ENCODE measurements around the gene TRIM5.

DNA sequence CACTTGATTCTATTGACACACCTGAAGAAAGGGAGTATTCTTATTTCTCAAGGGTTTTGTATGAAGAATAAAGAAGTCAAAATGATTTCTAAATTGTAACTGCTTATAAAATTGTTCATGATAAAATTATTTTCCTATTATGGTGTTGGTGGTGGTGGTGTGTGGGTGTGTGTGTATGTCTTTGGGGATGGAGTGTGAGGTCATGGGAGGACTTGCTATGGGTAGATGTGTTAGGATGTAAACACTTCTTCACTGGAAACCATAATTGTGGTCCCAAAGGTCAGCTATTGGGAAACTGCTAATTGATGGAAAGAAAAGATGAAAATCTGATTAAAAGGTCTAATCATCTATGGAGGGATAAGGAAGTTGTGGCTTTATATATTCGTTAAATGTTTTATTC, 9.8 kb upstream of the TRIM5 start:
- no peak for TF ChIP-seq EZH2 (IDR thresholded peaks at IDR 0.05; ENCODE audit: low read depth, unreplicated experiment)
- TF ChIP-seq, protein P1, sequence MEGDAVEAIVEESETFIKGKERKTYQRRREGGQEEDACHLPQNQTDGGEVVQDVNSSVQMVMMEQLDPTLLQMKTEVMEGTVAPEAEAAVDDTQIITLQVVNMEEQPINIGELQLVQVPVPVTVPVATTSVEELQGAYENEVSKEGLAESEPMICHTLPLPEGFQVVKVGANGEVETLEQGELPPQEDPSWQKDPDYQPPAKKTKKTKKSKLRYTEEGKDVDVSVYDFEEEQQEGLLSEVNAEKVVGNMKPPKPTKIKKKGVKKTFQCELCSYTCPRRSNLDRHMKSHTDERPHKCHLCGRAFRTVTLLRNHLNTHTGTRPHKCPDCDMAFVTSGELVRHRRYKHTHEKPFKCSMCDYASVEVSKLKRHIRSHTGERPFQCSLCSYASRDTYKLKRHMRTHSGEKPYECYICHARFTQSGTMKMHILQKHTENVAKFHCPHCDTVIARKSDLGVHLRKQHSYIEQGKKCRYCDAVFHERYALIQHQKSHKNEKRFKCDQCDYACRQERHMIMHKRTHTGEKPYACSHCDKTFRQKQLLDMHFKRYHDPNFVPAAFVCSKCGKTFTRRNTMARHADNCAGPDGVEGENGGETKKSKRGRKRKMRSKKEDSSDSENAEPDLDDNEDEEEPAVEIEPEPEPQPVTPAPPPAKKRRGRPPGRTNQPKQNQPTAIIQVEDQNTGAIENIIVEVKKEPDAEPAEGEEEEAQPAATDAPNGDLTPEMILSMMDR (conservative IDR thresholded peaks at IDR 0.05; ENCODE audit: low read depth in 2 of 2): no peak
- TF ChIP-seq EZH2phosphoT487 (IDR thresholded peaks at IDR 0.05; ENCODE audit: unreplicated experiment): no peak
- TF ChIP-seq, protein P2, sequence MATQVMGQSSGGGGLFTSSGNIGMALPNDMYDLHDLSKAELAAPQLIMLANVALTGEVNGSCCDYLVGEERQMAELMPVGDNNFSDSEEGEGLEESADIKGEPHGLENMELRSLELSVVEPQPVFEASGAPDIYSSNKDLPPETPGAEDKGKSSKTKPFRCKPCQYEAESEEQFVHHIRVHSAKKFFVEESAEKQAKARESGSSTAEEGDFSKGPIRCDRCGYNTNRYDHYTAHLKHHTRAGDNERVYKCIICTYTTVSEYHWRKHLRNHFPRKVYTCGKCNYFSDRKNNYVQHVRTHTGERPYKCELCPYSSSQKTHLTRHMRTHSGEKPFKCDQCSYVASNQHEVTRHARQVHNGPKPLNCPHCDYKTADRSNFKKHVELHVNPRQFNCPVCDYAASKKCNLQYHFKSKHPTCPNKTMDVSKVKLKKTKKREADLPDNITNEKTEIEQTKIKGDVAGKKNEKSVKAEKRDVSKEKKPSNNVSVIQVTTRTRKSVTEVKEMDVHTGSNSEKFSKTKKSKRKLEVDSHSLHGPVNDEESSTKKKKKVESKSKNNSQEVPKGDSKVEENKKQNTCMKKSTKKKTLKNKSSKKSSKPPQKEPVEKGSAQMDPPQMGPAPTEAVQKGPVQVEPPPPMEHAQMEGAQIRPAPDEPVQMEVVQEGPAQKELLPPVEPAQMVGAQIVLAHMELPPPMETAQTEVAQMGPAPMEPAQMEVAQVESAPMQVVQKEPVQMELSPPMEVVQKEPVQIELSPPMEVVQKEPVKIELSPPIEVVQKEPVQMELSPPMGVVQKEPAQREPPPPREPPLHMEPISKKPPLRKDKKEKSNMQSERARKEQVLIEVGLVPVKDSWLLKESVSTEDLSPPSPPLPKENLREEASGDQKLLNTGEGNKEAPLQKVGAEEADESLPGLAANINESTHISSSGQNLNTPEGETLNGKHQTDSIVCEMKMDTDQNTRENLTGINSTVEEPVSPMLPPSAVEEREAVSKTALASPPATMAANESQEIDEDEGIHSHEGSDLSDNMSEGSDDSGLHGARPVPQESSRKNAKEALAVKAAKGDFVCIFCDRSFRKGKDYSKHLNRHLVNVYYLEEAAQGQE (IDR thresholded peaks at IDR 0.05; ENCODE audit: unreplicated experiment): no peak
- no peak for TF ChIP-seq POLR2AphosphoS5 (IDR thresholded peaks at IDR 0.05; ENCODE audit: low read depth)
- TF ChIP-seq, protein P3, sequence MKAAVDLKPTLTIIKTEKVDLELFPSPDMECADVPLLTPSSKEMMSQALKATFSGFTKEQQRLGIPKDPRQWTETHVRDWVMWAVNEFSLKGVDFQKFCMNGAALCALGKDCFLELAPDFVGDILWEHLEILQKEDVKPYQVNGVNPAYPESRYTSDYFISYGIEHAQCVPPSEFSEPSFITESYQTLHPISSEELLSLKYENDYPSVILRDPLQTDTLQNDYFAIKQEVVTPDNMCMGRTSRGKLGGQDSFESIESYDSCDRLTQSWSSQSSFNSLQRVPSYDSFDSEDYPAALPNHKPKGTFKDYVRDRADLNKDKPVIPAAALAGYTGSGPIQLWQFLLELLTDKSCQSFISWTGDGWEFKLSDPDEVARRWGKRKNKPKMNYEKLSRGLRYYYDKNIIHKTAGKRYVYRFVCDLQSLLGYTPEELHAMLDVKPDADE (IDR thresholded peaks at IDR 0.05): no peak
- no peak for TF ChIP-seq JUNB (IDR thresholded peaks at IDR 0.05; ENCODE audit: unreplicated experiment)
